PC-3 (cell line): Measurements from ENCODE around the gene LRRC75A. TPM values are rescaled to one million over a fixed set of nuclear protein-coding genes. Genes with fewer than 3 reads are reported as not detected.
"Not testable (repeated sequence)": the region's sequence is repeated elsewhere in the genome, so short reads cannot be mapped to it uniquely, and the experiment has no call there.

Experiments
- ATAC-seq: fragments of 200-7000 bp; cut with Tn5 transposase; 2 replicates; pipeline ENCODE4 v1.9.1; 2020; ENCODE audit warnings: mild to moderate bottlenecking, moderate library complexity
- BruUV-seq: library from RNA; stranded (reverse); fragments of 400-500 nt; replicated peaks from 2 replicates; lab custom pipeline; 2021; lab: Mats Ljungman, UMichigan
- CTCF ChIA-PET: fragments of 300-600 bp; sonication (Branson Sonifier 250); formaldehyde crosslinking; loops from one replicate; lab custom pipeline; 2022; ENCODE audit warnings: antibody characterized with exemption; lab: Charles Lee
- POLR2A ChIA-PET: fragments of 300-600 bp; sonication (Branson Sonifier 250); formaldehyde crosslinking; loops from one replicate; lab custom pipeline; 2022; ENCODE audit warnings: antibody characterized with exemption; ENCODE audit not compliant: unreplicated experiment; lab: Charles Lee
- DNase-seq: peaks from one replicate; pipeline ENCODE4 v3.0.0-alpha.2; 2015
- H2AFZ ChIP-seq: fragments of 300-600 bp; sonication (generic); 2 replicates; pipeline ENCODE4 v1.6.0; 2016; ENCODE audit warnings: antibody characterized with exemption, low read length
- H3F3A ChIP-seq: fragments of 300-600 bp; sonication (generic); one replicate; pipeline ENCODE4 v1.6.0; 2017; ENCODE audit warnings: antibody characterized with exemption, low read length, control low read depth, mild to moderate bottlenecking; ENCODE audit not compliant: unreplicated experiment
- H3K27ac ChIP-seq: fragments of 300-600 bp; sonication (generic); 2 replicates; pipeline ENCODE4 v1.5.1; 2016; ENCODE audit warnings: mild to moderate bottlenecking, low read length
- H3K27me3 ChIP-seq: fragments of 300-600 bp; sonication (generic); 2 replicates; pipeline ENCODE4 v1.6.1; 2016; ENCODE audit warnings: low read length, mixed read lengths
- H3K36me3 ChIP-seq: fragments of 300-600 bp; sonication (generic); 2 replicates; pipeline ENCODE4 v1.6.1; 2016; ENCODE audit warnings: low read depth, mixed run types, low read length, mixed read lengths
- H3K4me1 ChIP-seq: fragments of 300-600 bp; sonication (generic); 2 replicates; pipeline ENCODE4 v1.5.1; 2016; ENCODE audit warnings: low read length; ENCODE audit not compliant: insufficient read depth
- H3K4me2 ChIP-seq: fragments of 300-600 bp; sonication (generic); 2 replicates; pipeline ENCODE4 v1.6.0; 2016; ENCODE audit warnings: low read length
- H3K4me3 ChIP-seq: fragments of 300-600 bp; sonication (generic); 2 replicates; pipeline ENCODE4 v1.5.1; 2016; ENCODE audit warnings: mild to moderate bottlenecking, low read length, mixed read lengths
- H3K79me2 ChIP-seq: fragments of 300-600 bp; sonication (generic); 2 replicates; pipeline ENCODE4 v1.6.1; 2017; ENCODE audit warnings: low read length, mixed read lengths
- H3K9ac ChIP-seq: fragments of 300-600 bp; sonication (generic); 2 replicates; pipeline ENCODE4 v1.6.0; 2016; ENCODE audit warnings: mild to moderate bottlenecking, low read length
- H3K9me2 ChIP-seq: fragments of 300-600 bp; sonication (generic); replicated peaks from 2 replicates; pipeline ENCODE4 v1.6.1; 2016; ENCODE audit warnings: mixed run types, low read length, mixed read lengths
- H3K9me3 ChIP-seq: fragments of 300-600 bp; sonication (generic); 2 replicates; pipeline ENCODE4 v1.6.1; 2016; ENCODE audit warnings: low read length, mixed read lengths
- H4K20me1 ChIP-seq: fragments of 300-600 bp; sonication (generic); 2 replicates; pipeline ENCODE4 v1.6.1; 2016; ENCODE audit warnings: low read length, mixed read lengths
- EZH2 ChIP-seq: fragments of 300-600 bp; sonication (generic); IDR thresholded peaks from one replicate; pipeline ENCODE4 v1.6.1; 2017; ENCODE audit warnings: antibody characterized with exemption, mild to moderate bottlenecking, low read length; ENCODE audit not compliant: unreplicated experiment
- EZH2phosphoT487 ChIP-seq: fragments of 300-600 bp; sonication (generic); IDR thresholded peaks from 2 replicates; pipeline ENCODE4 v1.6.1; 2018; ENCODE audit warnings: mild to moderate bottlenecking, antibody characterized with exemption, low read length, borderline replicate concordance
- intact Hi-C: fragments of 100-400 bp; cut with micrococcal nuclease; formaldehyde crosslinking; loops from 2 replicates; pipeline ENCODE4 v1.9.0; 2023
- total RNA-seq: library from RNA; depleted of rRNA; stranded (reverse); fragments of >200 nt; gene quantifications from 2 replicates; pipeline ENCODE4 v1.2.3, GENCODE V29; 2014
- TF ChIP-seq, protein P1 (sequence below): fragments of 300-600 bp; sonication (generic); conservative IDR thresholded peaks from 2 replicates; pipeline ENCODE4 v1.5.1; 2017; ENCODE audit warnings: antibody characterized with exemption, low read depth, mild to moderate bottlenecking, low read length

The LRRC75A gene
- total RNA-seq, 1 experiment from 2014 or later: 15.8 TPM

DNA sequence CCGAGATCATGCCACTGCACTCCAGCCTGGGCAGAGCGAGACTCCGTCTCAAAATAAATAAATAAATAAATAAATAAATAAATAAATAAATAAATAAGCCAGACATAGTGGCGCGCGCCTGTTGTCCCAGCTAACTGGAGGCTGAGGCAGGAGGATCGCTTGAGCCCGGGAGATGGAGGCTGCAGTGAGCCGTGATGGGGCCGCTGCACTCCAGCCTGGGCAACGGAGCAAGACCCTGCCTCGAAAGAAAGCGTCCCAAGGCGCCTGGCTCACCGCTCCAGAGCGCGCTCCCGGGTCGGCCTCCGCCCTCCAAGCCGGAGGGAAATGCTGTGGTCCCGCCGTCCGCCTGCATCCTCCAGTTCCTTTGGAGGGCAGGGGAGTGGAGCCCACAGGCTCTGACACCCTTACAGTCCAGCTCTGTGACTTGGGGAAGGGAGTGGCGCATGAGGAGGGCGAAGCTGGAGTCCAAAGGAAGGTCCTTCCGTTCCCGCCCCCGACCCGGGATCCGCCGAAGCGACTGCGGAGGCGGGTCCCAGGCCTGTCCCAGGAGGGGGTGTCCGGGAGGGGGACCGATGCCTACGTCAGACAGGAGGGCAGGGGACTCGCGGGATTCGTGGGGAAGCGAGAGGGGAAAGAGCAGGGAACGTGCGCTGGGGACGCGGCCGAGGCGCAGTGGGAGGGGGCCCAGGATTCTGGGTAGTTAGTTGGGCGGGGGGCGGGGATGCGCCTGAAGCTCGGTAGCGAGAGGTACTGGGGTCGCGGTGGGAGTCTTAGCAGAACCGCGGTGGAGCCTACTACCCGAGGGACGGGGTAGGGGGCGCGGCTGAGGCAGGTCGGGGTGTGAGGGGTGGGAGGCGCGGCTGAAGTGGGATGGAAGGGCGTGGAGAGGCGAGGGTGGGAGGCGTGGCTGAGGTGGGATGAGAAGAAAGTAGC, 85.0 kb downstream of the LRRC75A start:
- Histone ChIP-seq H3K27ac (no peak overlapping the region), H3K27me3 (no peaks in the 10 kb centered on the region), H3K79me2 (no peaks in the 10 kb centered on the region), H4K20me1 (no peaks in the 10 kb centered on the region), H2AFZ (peak overlapping the region; percentile 96), H3K4me2 (peak overlapping the region; percentile 95), H3K36me3 (no peaks in the 10 kb centered on the region), H3K9me3 (no peaks in the 10 kb centered on the region), H3F3A (peaks cover 4% of the 10 kb centered on the region), H3K4me1 (peaks cover 3% of the 10 kb centered on the region; the same call in 1 of the 2 replicates), H3K9ac (peak overlapping the region; percentile 55), H3K9me2 (no peaks in the 10 kb centered on the region), H3K4me3 (peak overlapping the region; percentile 68)
- peak; percentile 81 for ATAC-seq
- DNase-seq: peak; percentile 39
- CTCF ChIA-PET: no interaction called here
- no TSS peak for BruUV-seq
- intact Hi-C loops: no loop called here
- no peak for TF ChIP-seq EZH2
- TF ChIP-seq EZH2phosphoT487: no peak
- TF ChIP-seq, protein P1, sequence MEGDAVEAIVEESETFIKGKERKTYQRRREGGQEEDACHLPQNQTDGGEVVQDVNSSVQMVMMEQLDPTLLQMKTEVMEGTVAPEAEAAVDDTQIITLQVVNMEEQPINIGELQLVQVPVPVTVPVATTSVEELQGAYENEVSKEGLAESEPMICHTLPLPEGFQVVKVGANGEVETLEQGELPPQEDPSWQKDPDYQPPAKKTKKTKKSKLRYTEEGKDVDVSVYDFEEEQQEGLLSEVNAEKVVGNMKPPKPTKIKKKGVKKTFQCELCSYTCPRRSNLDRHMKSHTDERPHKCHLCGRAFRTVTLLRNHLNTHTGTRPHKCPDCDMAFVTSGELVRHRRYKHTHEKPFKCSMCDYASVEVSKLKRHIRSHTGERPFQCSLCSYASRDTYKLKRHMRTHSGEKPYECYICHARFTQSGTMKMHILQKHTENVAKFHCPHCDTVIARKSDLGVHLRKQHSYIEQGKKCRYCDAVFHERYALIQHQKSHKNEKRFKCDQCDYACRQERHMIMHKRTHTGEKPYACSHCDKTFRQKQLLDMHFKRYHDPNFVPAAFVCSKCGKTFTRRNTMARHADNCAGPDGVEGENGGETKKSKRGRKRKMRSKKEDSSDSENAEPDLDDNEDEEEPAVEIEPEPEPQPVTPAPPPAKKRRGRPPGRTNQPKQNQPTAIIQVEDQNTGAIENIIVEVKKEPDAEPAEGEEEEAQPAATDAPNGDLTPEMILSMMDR: no peak
- POLR2A ChIA-PET: no interaction called here

DNA sequence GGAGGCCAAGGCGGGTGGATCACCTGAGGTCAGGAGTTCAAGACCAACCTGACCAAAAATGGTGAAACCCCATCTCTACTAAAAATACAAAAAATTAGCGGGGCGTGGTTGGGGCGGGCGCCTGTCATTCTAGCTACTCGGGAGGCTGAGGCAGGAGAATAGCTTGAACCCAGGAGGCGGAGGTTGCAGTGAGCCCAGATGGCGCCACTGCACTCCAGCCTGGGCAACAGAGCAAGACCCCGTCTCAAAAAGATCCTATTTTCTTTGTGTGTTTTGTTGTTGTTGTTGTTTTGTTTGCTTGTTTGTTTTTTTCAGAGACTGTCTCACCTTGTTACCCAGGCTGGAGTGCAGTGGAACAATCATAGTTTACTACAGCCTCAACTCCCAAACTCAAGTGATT, 88.1 kb downstream of the LRRC75A start:
- H3K4me2 ChIP-seq, H3K9ac ChIP-seq, H3K36me3 ChIP-seq, ATAC-seq, DNase-seq, H3F3A ChIP-seq, H3K27ac ChIP-seq, H3K4me1 ChIP-seq, H2AFZ ChIP-seq, H4K20me1 ChIP-seq, intact Hi-C loops, POLR2A ChIA-PET, H3K4me3 ChIP-seq, H3K79me2 ChIP-seq, H3K27me3 ChIP-seq, H3K9me2 ChIP-seq, H3K9me3 ChIP-seq, BruUV-seq: not testable (repeated sequence)
- CTCF ChIA-PET: interaction anchor here (0.7 kb wide), 1 partner anchor 121 kb away, joined by 3 read pairs; no protein-coding TSS in a partner anchor

DNA sequence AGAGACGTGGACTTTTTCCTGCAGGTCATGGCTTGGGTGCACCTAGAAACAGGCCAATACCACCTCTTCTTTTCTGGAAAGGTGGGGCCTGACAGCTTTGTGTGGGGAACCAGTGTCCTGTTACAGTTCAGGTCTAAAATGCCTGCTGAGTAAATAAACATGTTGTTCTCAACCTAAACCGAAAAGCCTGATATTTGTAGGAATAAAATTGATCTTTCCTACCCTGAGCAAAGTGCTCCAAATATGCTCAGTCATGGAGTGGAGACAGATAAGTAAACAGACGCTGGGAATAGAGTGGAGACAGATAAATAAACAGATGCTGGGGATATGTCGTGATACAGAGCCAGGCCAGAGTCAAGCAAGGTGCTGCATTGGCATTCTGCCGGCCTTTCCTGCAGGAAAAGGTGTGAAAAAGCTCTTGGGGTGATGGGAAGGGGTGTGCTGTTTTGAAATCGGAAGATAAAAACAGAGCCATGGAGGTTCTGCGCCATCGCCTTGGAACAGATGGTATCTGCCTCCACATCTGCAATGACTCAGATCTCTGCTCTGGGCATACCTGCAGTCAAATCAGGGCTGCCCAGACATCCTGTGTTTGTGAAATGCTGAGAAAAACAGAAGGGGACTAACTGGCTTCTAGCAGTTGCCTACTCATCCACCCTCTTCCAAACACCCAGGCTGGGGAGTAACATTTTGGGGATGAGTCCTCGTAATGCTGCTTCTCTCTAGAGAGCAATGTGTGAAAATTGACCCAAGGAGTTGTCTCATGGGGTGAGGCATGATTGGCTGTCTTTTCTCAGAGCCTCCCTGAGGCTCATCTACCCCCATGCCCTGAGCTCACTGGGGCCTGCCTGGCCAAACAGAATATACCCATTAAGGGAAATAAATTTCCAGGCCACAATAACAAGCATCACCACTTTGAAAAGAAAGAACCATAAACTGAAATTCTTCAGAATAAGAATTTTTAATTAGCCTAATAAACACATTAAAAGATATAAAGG, 93.4 kb downstream of the LRRC75A start:
- peak; percentile 75 for DNase-seq

DNA sequence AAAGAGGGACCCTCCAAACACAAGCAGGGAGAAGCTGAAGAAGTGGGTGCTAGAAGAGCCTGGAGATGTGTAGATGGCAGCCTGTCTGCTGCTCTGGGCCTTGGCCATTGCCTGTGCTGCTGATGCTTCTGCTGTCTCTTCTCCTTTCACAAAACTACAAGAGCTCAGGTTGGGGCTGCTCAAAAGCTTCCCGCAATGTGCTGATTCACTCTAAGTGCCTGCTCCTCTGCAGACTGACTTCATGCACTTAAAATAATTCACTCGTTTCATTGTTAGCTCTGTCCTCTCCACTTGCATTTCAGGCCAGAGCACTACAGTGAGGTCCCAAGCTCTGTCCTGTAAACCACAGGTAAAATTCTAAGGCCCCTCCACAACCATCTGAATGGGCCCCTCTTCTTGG, 95.3 kb downstream of the LRRC75A start:
- not testable (repeated sequence) for BruUV-seq

More for the DNA sequence above, 93.4 kb downstream of the LRRC75A start:
- Histone ChIP-seq H3K9me2 (no peaks in the 10 kb centered on the region), H3K9me3 (no peaks in the 10 kb centered on the region), H3K36me3 (no peaks in the 10 kb centered on the region), H3F3A (no peaks in the 10 kb centered on the region), H3K27ac (peak overlapping the region; percentile 12; the same call in 1 of the 2 replicates), H3K9ac (no peak overlapping the region), H3K4me1 (peaks cover 12% of the 10 kb centered on the region), H2AFZ (peak overlapping the region; percentile 84), H3K4me2 (peak overlapping the region; percentile 80), H3K79me2 (no peaks in the 10 kb centered on the region), H4K20me1 (no peaks in the 10 kb centered on the region), H3K4me3 (peak overlapping the region; percentile 44; the same call in 1 of the 2 replicates), H3K27me3 (no peaks in the 10 kb centered on the region)
- ChIA-PET CTCF (no interaction called here), POLR2A (no interaction called here)
- BruUV-seq: no TSS peak
- TF ChIP-seq EZH2 (no peak), EZH2phosphoT487 (no peak)
- TF ChIP-seq, protein P1: no peak
- ATAC-seq: peak; percentile 86
- intact Hi-C loops: no loop called here

More for the DNA sequence above, 95.3 kb downstream of the LRRC75A start:
- H3K9ac ChIP-seq, H3F3A ChIP-seq, H3K4me2 ChIP-seq, CTCF ChIA-PET, H3K4me3 ChIP-seq, DNase-seq, H3K79me2 ChIP-seq, ATAC-seq, H3K27me3 ChIP-seq, H2AFZ ChIP-seq, H3K27ac ChIP-seq, H3K9me3 ChIP-seq, H4K20me1 ChIP-seq, H3K9me2 ChIP-seq, POLR2A ChIA-PET, intact Hi-C loops, H3K36me3 ChIP-seq: not testable (repeated sequence)
- H3K4me1 ChIP-seq: peaks cover 12% of the 10 kb centered on the region
